Mesodermal cell (in vitro differentiated cells): Measurements from ENCODE around the gene FAM234B.
"Not testable (repeated sequence)": the region's sequence is repeated elsewhere in the genome, so short reads cannot be mapped to it uniquely, and the experiment has no call there.

Experiments
- H3K27ac ChIP-seq: 2 replicates; pipeline ENCODE4 v1.7.0; 2013; ENCODE audit warnings: mild to moderate bottlenecking, low read depth, low read length, moderate library complexity; ENCODE audit not compliant: severe bottlenecking
- H3K36me3 ChIP-seq: 2 replicates; pipeline ENCODE4 v1.7.1; 2013; ENCODE audit warnings: mild to moderate bottlenecking, low read length, moderate library complexity; ENCODE audit not compliant: control insufficient read depth, insufficient read depth
- H3K4me1 ChIP-seq: one replicate; pipeline ENCODE4 v1.7.1; 2013; ENCODE audit warnings: mild to moderate bottlenecking, low read length; ENCODE audit not compliant: insufficient read depth, control insufficient read depth, poor library complexity, severe bottlenecking
- H3K4me3 ChIP-seq: 2 replicates; pipeline ENCODE4 v1.7.0; 2013; ENCODE audit warnings: low read length, control low read depth, mild to moderate bottlenecking; ENCODE audit not compliant: insufficient read depth, poor library complexity, severe bottlenecking; ENCODE audit errors: extremely low read depth
- H3K9me3 ChIP-seq: 2 replicates; pipeline ENCODE4 v1.7.1; 2013; ENCODE audit warnings: mild to moderate bottlenecking, low read length, moderate library complexity; ENCODE audit not compliant: control insufficient read depth
- WGBS, 2 experiments: methylation state at CpG; one replicate each; pipeline ENCODE4 v1.1.5; 2013; ENCODE audit warnings: missing lambda C conversion rate in 2 of 2; ENCODE audit not compliant: insufficient coverage in 2 of 2; 5-methylcytosine and 5-hydroxymethylcytosine counted together

The FAM234B gene

DNA sequence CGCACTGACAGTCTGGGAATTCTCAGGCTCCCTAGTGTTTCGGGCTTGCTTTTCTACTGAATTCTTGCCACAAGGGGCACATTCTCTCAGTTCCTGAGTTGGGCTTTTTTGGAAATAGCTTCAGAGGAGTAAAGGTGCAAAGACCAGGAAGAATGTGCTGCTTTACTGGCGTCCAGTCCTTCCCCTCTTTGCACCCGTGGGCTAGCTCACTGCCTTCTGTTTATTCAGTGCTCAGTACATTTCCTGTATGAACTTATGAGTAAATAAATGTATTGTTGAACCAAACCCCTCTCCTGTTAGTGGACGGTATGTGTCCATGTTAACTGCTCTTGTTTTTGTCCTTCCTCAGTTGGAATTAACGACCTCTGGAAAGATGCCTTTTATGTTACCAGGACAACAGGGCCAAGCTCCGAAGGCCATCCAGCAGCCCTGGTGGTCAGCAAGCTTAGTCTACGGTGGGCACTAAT, 35.3 kb downstream of the FAM234B start:
- WGBS, 2 experiments = 68 to 84% methylated on average over 6 of the region's 8 CpGs

DNA sequence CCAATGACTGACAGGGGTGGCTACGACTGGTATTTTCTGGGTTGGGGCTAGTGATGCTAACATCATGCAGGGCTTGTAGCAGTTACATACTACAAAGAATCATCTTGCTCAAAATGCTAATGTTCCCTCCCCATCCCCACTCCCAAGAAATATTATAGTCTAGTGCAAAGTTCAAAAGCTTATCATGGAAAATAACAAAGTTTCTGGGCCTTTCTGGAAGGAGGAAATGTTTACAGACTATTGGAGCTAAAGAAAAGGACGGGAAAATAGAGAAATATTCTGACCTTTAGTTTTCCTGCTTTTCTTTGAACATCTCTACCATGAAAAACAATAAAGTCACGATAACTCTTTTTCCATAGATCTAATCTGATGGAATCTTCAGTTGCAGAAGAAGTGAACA, 36.1 kb downstream of the FAM234B start:
- Histone ChIP-seq H3K4me1 (no peaks in the 10 kb centered on the region), H3K36me3 (peaks cover 29% of the 10 kb centered on the region), H3K9me3 (no peaks in the 10 kb centered on the region), H3K4me3 (no peak overlapping the region), H3K27ac (no peak overlapping the region)
- WGBS, 2 experiments = no CpG with 5 or more reads among the region's 3 CpGs

More for the DNA sequence above, 35.3 kb downstream of the FAM234B start:
- H3K9me3 ChIP-seq = no peaks in the 10 kb centered on the region
- H3K4me3 ChIP-seq = no peak overlapping the region
- peaks cover 4% of the 10 kb centered on the region for H3K4me1 ChIP-seq
- no peak overlapping the region for H3K27ac ChIP-seq
- H3K36me3 ChIP-seq = peaks cover 23% of the 10 kb centered on the region

DNA sequence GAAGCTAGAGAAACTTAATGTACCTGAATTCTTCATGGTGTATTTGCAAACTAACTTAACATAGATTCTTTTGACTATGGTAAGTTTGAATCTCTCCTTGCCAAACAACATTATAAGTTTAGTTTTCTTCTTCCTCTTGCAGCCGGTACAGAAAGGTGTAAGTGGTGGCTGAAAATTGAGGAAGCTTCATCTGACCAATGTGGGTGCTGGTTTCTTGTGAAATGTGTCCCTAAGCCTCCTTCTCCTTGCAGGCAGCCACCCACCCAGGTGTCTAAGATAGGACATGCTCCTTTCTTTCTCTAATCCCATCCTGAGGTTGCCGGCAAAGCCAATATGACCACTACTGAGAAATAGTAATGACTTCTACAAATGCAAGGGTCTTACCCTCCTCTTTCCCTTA, 38.7 kb downstream of the FAM234B start:
- Histone ChIP-seq H3K36me3 (peaks cover 19% of the 10 kb centered on the region), H3K4me1 (peaks cover 7% of the 10 kb centered on the region), H3K27ac (no peak overlapping the region), H3K4me3 (no peak overlapping the region), H3K9me3 (no peaks in the 10 kb centered on the region)
- no CpG with 5 or more reads among the region's 2 CpGs for WGBS, 2 experiments

- not testable (repeated sequence) for H3K4me3 ChIP-seq, H3K27ac ChIP-seq, H3K4me1 ChIP-seq, H3K9me3 ChIP-seq
- H3K36me3 ChIP-seq = peaks cover 19% of the 10 kb centered on the region
- WGBS, 2 experiments = 100% methylated on average over 1 of the region's 5 CpGs
Measured at GRCh38 chr12:13083638-13084037, 39.5 kb downstream of the FAM234B start.

GRCh38 chr12:13084898-13085640, 40.9 kb downstream of the FAM234B start:
- WGBS, 2 experiments = 95 to 100% methylated on average over 5 to 7 of the region's 11 CpGs
- H3K9me3 ChIP-seq = no peaks in the 10 kb centered on the region
- peaks cover 9% of the 10 kb centered on the region for H3K36me3 ChIP-seq
- H3K4me1 ChIP-seq = peaks cover 7% of the 10 kb centered on the region
- no peak overlapping the region for H3K4me3 ChIP-seq
- H3K27ac ChIP-seq = no peak overlapping the region

GRCh38 chr12:13085968-13086686, 41.9 kb downstream of the FAM234B start:
- peaks cover 9% of the 10 kb centered on the region for H3K36me3 ChIP-seq
- H3K4me1 ChIP-seq = peaks cover 7% of the 10 kb centered on the region
- WGBS, 2 experiments = 90 to 94% methylated on average over 6 of the region's 7 CpGs
- H3K27ac ChIP-seq = no peak overlapping the region
- H3K9me3 ChIP-seq = no peaks in the 10 kb centered on the region
- H3K4me3 ChIP-seq = no peak overlapping the region

DNA sequence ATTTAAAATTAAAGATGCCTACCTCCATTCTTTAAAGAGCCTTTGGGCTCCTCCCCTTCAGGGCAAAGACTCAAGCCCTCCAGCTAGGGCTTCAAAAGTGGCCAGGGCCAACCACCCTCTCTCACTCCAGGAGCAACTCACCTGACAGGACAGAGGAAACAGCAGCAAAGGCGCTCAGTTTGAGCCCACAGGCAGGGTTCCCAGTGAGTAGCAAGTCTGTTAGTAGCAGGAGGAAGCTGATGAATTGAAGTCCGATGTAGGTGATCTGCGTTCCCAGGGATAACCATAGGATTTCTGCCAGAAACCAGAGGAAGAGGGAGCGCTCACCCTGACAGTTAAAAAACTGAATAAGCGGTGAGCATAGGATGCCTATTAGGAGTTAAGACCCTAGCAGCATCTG, 43.6 kb downstream of the FAM234B start:
- no peak overlapping the region for H3K4me3 ChIP-seq
- 50 to 63% methylated on average over 3 to 4 of the region's 5 CpGs for WGBS, 2 experiments
- no peak overlapping the region for H3K27ac ChIP-seq
- H3K4me1 ChIP-seq = peaks cover 7% of the 10 kb centered on the region
- H3K36me3 ChIP-seq = peaks cover 9% of the 10 kb centered on the region
- no peaks in the 10 kb centered on the region for H3K9me3 ChIP-seq

DNA sequence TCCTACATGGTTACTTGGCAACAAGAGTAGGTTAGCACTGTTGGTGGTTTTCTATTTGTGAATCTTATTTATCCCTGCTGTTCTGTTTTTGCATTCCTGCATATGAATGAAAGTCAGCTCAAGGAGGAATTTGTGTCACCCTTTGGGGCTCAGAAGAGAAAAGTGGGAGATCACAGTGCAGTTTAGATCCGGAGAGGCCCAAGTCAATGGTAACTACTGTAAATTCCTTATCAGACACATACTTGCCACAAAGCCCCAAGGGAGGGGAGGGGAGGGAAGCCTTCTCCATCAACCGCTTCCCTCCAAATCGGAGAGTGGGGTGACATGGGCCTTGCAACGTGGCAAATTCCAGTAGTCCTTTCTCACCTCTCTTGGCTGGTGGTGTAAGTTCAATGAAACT, 44.3 kb downstream of the FAM234B start:
- Histone ChIP-seq H3K27ac (no peak overlapping the region), H3K4me1 (peaks cover 9% of the 10 kb centered on the region), H3K9me3 (no peaks in the 10 kb centered on the region), H3K4me3 (no peak overlapping the region), H3K36me3 (peaks cover 9% of the 10 kb centered on the region)
- WGBS, 2 experiments = no CpG with 5 or more reads among the region's 4 CpGs

DNA sequence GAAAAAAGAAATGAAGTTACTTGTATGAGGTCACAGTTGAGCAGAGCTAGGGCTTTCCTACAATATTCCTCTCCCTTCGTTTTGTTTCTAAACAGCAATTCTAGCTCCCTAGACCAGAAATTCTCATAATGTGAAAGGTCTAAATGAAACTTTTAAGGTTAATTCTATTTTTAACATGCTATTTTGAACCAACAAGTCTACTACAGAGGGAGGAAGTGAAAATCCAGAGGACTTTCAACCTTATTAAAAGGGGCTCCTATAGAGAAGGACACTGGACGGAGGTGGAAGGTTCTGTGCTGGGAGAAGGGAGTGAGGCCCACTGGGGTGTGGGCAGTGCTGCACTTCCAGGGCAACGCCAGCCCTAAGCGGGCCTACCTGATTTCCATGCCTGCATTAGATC, 45.9 kb downstream of the FAM234B start:
- Histone ChIP-seq H3K4me1 (peaks cover 14% of the 10 kb centered on the region), H3K36me3 (peaks cover under 1% of the 10 kb centered on the region), H3K9me3 (no peaks in the 10 kb centered on the region), H3K4me3 (no peak overlapping the region), H3K27ac (no peak overlapping the region)
- 90 to 92% methylated on average over 2 to 3 of the region's 4 CpGs for WGBS, 2 experiments

GRCh38 chr12:13091832-13092231, 47.7 kb downstream of the FAM234B start:
- Histone ChIP-seq H3K4me1 (peaks cover 16% of the 10 kb centered on the region), H3K9me3 (no peaks in the 10 kb centered on the region), H3K4me3 (no peak overlapping the region), H3K36me3 (no peaks in the 10 kb centered on the region), H3K27ac (no peak overlapping the region)
- WGBS, 2 experiments = 97 to 98% methylated on average over 3 to 5 of the region's 6 CpGs
